Limb (tissue), 2 donors: Measurements from ENCODE around the gene GUCY1A1.

Experiments
- DNase-seq, 2 donors: peaks; one replicate each; pipeline ENCODE4 v3.0.0-alpha.2; 2016; ENCODE audit errors: extremely low spot score in 2 of 2

Gene GUCY1A1

GRCh38 chr4:155777971-155778735 is 111.5 kb downstream of the GUCY1A1 start:
- DNase-seq = peak in 1 of 2 donors; percentile 75

- DNase-seq = no peak
These were observed 114.1 kb downstream of the GUCY1A1 start for GRCh38 chr4:155780775-155781174.

- DNase-seq = no peak
These were observed 114.7 kb downstream of the GUCY1A1 start for GRCh38 chr4:155781249-155781831.
